Hippocampal formation (tissue), 2 donors: Measurements from ENCODE around the gene CRYZ.
"Not testable (repeated sequence)": the region's sequence is repeated elsewhere in the genome, so short reads cannot be mapped to it uniquely, and the experiment has no call there.

Experiments
- DNase-seq, 2 donors: peaks; one replicate each; lab custom pipeline; 2025; lab: John Stamatoyannopoulos, UW

Gene CRYZ

GRCh38 chr1:74732960-74733603 is at the start of gene CRYZ, which contains the start of gene TYW3:
CRYZ (minus strand) TSS chr1:74733050; CDS start chr1:74724821, 8,229 bp downstream.
TYW3 (plus strand) TSS chr1:74733152; CDS start chr1:74733245, 93 bp downstream.
- peak; percentile 84 to 86 for DNase-seq

DNA sequence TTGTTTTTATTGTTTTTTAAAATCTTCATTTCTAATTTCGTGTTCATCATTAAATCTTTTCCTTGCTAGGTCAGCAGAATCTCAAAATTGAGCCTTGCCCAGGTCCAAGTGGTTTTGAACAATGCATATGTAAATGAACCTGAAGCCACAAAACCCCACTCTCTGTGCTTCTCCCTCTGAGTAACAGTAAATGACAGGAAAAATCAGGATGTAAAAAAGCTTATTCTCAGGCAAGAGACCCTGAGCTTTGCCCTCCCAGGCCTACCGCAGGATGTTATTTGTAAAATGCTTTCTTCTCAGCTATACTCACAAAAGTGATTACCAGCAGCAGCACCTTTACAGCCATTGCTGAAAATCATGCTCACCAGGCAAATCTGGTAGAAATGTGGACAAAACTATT is 47.7 kb upstream of the CRYZ start:
- DNase-seq = no peak

DNA sequence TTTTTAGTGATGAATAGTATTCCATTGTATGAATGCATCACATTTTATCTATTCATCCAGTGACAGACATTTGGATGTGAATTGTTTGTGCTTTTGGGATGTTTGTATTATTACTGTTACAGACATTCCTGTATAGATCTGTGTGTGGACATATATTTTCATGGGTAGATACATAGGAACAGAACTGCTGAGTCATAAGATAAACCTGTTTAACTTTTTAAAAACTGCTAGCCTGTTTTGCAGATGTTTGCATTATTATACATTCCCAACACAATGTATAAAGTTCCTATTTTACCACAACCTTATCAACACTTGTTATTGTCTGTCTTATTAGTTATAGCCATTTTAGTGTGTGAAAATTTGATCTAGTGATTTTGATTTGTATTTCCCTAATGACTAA is 46.9 kb upstream of the CRYZ start:
- DNase-seq = no peak

DNA sequence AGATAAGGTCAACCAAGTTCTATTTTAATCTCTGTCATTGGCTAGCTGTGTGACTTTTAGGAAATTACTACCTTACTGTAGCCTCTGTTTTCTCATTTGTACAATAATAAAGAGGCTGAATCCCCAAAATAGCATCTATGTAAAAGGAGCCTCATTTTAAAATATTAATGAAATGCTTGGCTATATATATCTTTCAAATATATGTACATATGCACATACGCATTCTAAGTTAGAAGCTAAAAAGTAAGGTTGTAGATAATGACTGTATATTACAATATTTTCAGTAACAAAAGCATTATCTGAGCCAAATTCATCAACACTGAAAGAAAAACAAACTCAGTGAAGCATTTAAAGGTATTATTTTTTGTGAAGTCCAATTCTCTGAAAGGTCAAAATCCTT is 44.7 kb upstream of the CRYZ start:
- DNase-seq = no peak

DNA sequence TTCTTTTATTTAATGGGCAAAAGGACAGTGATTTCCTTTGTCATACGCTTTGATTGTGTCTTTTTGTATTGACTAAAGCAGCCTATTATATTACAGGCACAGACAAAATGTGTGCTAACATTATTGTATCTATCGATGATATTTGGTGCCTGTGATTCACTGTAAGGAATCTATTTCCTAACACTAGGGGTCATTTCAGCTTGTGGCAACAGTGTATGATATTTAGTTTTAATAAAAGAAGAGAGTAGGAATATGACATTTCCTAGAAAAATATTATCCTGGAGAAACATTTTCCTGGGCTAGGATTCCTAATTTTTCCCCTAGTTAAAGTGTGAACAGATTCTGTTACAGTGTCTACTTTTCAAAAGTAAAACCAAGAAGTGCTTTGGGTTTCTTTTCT is 42.9 kb upstream of the CRYZ start:
- DNase-seq = no peak

DNA sequence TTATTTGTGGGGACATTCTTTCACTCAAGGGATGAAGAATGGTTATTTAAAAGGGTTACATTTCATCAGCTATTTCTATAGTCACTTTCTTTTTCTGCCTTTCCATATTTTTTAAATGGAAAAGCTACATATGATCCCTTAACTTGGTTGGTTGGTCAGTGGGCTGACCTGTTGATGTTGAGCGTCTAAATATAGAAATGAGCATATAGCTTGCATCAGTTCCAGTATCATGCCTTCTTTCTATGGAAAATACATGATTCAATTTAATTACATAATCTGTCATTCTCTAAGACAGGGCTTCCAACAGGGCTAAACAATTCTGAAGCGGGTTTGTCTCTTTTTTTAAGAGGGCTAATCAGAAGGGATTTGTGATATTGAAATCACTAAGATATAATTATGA is 40.7 kb upstream of the CRYZ start:
- no peak for DNase-seq

- no peak for DNase-seq
Measured at GRCh38 chr1:74772945-74773344, 40.1 kb upstream of the CRYZ start.

- peak in 1 of 2 donors; percentile 56 for DNase-seq
Measured at GRCh38 chr1:74771913-74772515, 39.2 kb upstream of the CRYZ start.

DNA sequence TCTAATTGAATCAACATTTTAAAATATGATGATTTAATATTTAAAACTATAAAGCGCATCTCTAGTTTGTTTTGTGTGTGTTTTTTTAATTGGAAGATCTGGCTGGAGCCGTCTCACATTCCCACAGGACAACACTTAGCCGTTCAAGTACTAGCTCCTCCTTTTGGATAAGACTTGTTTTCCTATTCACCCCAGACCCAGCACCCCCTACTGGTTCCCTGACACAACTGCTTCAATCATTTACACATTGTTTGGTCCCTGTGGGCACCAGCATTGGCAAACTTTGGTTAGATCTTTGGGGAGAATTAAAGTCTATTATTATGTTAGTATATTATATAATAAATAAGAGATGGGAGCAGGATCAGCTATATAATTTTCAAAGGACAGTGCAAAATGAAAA is 34.6 kb upstream of the CRYZ start:
- no peak for DNase-seq

DNA sequence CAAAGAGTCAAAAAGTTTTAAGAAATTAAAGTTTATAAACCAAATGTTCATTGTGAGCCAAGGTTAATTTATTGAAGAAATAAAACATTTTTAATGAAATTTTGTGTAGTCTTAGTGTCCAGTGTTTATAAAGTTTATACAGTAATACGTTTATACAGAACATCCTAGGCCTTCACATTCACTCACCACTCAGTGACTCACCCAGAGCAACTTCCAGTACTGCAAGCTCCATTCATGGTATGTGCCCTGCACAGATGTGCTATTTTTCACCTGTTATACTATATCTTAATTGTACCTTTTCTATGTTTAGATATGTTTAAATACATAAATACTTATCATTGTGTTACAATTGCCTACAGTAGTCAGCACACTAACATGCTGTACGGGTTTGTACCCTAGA is 33.7 kb upstream of the CRYZ start:
- DNase-seq = no peak

DNA sequence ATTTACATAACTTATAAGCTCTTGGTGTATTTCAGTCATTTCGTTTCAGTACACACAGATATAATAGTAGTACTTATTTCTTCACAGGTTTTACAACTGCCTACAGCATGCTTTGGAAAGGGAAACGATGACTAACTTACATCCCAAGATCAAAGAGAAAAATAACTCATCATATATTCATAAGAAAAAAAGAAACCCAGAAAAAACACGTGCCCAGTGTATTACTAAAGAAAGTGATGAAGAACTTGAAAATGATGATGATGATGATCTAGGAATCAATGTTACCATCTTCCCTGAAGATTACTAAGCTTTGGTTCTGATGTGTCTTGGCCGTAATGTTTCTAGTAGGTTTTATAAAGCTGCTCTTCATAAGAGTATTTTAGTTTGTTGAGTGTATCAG is 31.0 kb upstream of the CRYZ start:
- no peak for DNase-seq

GRCh38 chr1:74756650-74757049 is 23.8 kb upstream of the CRYZ start:
- DNase-seq = not testable (repeated sequence)

DNA sequence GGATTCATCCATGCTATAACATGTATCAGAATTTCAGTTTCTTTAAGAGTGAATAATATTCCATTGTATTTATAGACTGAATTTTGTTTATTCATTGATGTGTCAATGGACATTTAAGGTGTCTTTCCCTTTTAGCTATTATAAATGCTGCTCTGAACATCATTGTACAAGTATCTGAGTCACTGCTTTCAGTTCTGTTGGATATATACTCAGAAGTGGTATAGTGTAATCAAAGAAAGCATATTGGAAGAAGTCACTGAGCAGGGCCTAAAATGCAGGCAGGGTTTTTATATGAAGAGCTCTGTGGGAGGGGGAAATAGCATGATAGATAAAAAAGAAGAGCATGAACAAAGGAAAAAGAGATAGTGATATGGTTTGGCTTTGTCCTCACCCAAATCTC is 22.6 kb upstream of the CRYZ start:
- DNase-seq = no peak

- no peak for DNase-seq
Measured at GRCh38 chr1:74753104-74753503, 20.3 kb upstream of the CRYZ start.

- DNase-seq = no peak
Measured at GRCh38 chr1:74748960-74749359, 16.1 kb upstream of the CRYZ start.

DNA sequence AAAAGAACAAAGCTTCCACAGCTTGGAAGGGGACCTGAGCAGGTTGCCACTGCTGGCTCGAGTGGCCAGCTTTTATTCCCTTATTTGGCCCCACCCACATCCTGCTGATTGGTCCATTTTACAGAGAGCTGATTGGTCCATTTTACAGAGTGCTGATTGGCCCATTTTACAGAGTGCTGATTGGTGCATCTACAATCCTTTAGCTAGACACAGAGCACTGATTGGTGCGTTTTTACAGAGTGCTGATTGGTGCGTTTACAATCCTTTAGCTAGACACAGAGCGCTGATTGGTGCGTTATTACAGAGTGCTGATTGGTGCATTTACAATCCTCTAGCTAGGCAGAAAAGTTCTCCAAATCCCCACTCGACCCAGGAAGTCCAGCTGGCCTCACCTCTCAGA is 12.4 kb upstream of the CRYZ start:
- not testable (repeated sequence) for DNase-seq

GRCh38 chr1:74740307-74740980 is 7.6 kb upstream of the CRYZ start:
- not testable (repeated sequence) for DNase-seq

DNA sequence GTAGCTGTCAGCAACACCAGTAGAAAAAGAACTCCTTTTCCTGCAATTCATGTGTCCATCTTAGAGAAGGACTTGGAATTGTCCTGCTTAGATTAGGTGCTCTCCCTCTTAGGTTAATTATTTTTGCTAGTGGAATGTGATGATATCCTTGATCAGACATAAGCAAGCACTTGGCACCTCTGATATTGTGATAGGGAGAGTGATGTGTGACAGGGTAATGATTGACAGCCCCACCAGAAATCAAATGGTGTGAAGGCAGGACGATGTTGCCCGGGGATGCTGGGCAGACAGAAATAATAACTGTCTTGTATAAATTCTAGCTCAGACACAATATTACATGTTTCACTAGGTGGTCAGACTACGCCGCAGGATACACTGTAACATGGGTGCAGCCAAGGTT is 4.5 kb upstream of the CRYZ start:
- DNase-seq = no peak

DNA sequence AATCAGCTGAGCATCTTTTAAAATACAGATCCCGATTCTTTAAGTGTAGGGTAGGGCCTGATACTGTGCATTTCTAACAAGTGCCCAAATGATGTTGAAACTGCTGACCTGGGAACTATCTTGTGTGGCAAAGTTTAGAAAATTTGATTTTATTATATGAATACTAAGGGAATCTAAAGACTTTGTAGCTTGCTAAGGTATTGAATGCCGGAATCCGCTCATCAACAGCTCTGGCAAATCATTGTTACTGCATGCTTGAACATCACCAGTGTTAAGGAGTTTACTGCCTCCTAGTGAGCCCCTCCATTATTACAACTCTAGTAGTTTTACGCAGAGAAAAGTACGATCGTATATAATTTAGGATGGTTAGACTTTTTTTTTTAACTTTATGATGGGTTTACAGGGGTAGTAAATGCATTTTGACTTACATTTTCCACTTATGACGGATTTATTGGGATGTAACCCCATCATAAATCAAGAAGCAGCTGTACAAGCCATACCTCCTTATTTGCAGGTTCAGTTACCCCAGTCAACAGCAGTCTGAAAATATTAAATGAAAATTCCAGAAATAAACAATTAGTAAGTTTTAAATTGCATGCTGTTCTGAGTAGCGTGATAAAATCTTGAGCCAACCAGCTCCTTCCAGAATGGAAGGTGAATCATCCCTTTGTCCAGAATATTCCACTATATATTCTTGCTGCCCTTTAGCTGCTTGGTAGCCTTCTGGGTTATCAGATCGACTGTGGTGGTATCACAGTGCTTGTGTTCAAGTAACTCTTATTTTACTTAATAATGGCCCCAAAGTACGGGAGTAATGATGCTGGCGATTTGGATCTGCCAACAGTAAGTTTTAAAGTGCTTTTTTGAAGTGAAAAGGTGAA is 994 bp upstream of the CRYZ start:
- DNase-seq = peak in 1 of 2 donors; percentile 69

- peak in 1 of 2 donors; percentile 13 for DNase-seq
Measured at GRCh38 chr1:74732071-74732946, 541 bp downstream of the CRYZ start.

- DNase-seq = no peak
Measured at GRCh38 chr1:74731399-74732052, 1.3 kb downstream of the CRYZ start.
